Thoracic aorta (tissue), 2 donors: ENCODE results near the gene C12orf76. TPM values are rescaled to one million over a fixed set of nuclear protein-coding genes. Genes with fewer than 3 reads are reported as not detected.
"Not testable (repeated sequence)": the region's sequence is repeated elsewhere in the genome, so short reads cannot be mapped to it uniquely, and the experiment has no call there.

Experiments
- ATAC-seq: fragments of 150-250 bp; one replicate; pipeline ENCODE4 v1.8.0; 2017; ENCODE audit warnings: low read depth; ENCODE audit not compliant: insufficient number of reproducible peaks, low FRiP score
- DNase-seq: peaks from one replicate; pipeline ENCODE4 v3.0.0-alpha.2; 2020; ENCODE audit warnings: low spot score
- H3K27ac ChIP-seq, 2 donors: fragments of 200-600 bp; sonication (generic); 1 replicate in 1 of 2; 2 replicates in 1 of 2; pipeline ENCODE4 v1.5.1; 2016; ENCODE audit warnings: mild to moderate bottlenecking in 2 of 2, moderate library complexity in 2 of 2
- H3K27me3 ChIP-seq: fragments of 200-600 bp; sonication (generic); replicated peaks from 2 replicates; pipeline ENCODE4 v1.6.0; 2016; ENCODE audit warnings: mild to moderate bottlenecking; ENCODE audit not compliant: insufficient read depth
- H3K36me3 ChIP-seq: fragments of 200-600 bp; sonication (generic); one replicate; pipeline ENCODE4 v1.5.1; 2016
- H3K4me1 ChIP-seq, 2 donors: fragments of 200-600 bp; sonication (generic); 1 replicate in 1 of 2; 2 replicates in 1 of 2; pipeline versions ENCODE4 v1.5.1 to v1.6.0; 2016; ENCODE audit warnings: low read depth in 2 of 2, mild to moderate bottlenecking in 1 of 2; ENCODE audit not compliant: control insufficient read depth in 1 of 2
- H3K4me3 ChIP-seq: fragments of 200-600 bp; sonication (generic); 2 replicates; pipeline ENCODE4 v1.5.1; 2016; ENCODE audit warnings: mild to moderate bottlenecking
- H3K9me3 ChIP-seq: fragments of 200-600 bp; sonication (generic); 2 replicates; pipeline ENCODE4 v1.5.1; 2016
- CTCF ChIP-seq: fragments of 200-600 bp; sonication (generic); IDR thresholded peaks from one replicate; pipeline ENCODE4 v1.5.1; 2019; ENCODE audit warnings: antibody characterized with exemption
- total RNA-seq, 2 donors: library from RNA; depleted of rRNA; stranded (reverse); fragments of >200 nt; gene quantifications; one replicate each; pipeline versions ENCODE4 v1.1.0 to v1.2.3, GENCODE V29; 2016

C12orf76 gene
- total RNA-seq, 2 donors from 2014 or later, result 6.4 to 18.1 TPM

- TF ChIP-seq CTCF, result no peak
- Histone ChIP-seq H3K36me3 (no peaks in the 10 kb centered on the region), H3K4me1 (no peaks in the 10 kb centered on the region), H3K27ac (no peak overlapping the region), H3K4me3 (no peak overlapping the region), H3K9me3 (no peaks in the 10 kb centered on the region), H3K27me3 (no peaks in the 10 kb centered on the region)
- DNase-seq (no peak), ATAC-seq (no peak)
These were observed 40.6 kb upstream of the C12orf76 start for GRCh38 chr12:110088936-110089335.

GRCh38 chr12:110088216-110088615 is 39.9 kb upstream of the C12orf76 start:
- not testable (repeated sequence) for H3K4me1 ChIP-seq, H3K27ac ChIP-seq

GRCh38 chr12:110084314-110085015 is 36.1 kb upstream of the C12orf76 start:
- ATAC-seq (no peak), DNase-seq (no peak)
- H3K9me3 ChIP-seq, result no peaks in the 10 kb centered on the region
- H3K27ac ChIP-seq, result no peak overlapping the region
- H3K36me3 ChIP-seq, result no peaks in the 10 kb centered on the region
- H3K27me3 ChIP-seq, result no peaks in the 10 kb centered on the region
- no peak overlapping the region for H3K4me3 ChIP-seq
- no peaks in the 10 kb centered on the region for H3K4me1 ChIP-seq
- no peak for TF ChIP-seq CTCF

More at GRCh38 chr12:110088216-110088615, 39.9 kb upstream of the C12orf76 start:
- H3K27me3 ChIP-seq, DNase-seq, H3K4me3 ChIP-seq, ATAC-seq, H3K36me3 ChIP-seq, H3K9me3 ChIP-seq: not testable (repeated sequence)

- no peak for TF ChIP-seq CTCF
- no peaks in the 10 kb centered on the region for H3K36me3 ChIP-seq
- no peak for DNase-seq
- H3K4me3 ChIP-seq, result no peak overlapping the region
- no peak overlapping the region for H3K27ac ChIP-seq
- H3K4me1 ChIP-seq, result no peaks in the 10 kb centered on the region
- ATAC-seq, result no peak
- no peaks in the 10 kb centered on the region for H3K9me3 ChIP-seq
- H3K27me3 ChIP-seq, result no peaks in the 10 kb centered on the region
These were observed 32.1 kb upstream of the C12orf76 start for GRCh38 chr12:110080410-110080809.

- Histone ChIP-seq H3K36me3 (no peaks in the 10 kb centered on the region), H3K27me3 (no peaks in the 10 kb centered on the region), H3K4me1 (no peaks in the 10 kb centered on the region), H3K27ac (no peak overlapping the region), H3K4me3 (peak overlapping the region; percentile 41), H3K9me3 (no peaks in the 10 kb centered on the region)
- DNase-seq (no peak), ATAC-seq (no peak)
- TF ChIP-seq CTCF, result no peak
These were observed 31.4 kb upstream of the C12orf76 start for GRCh38 chr12:110079477-110080400.
